LNCaP clone FGC (cell line): ENCODE data around the gene MAGI2.

Experiments used
- DNase-seq: peaks from one replicate; pipeline ENCODE4 v3.0.0-alpha.2; 2011; ENCODE audit warnings: low read depth
- H3K4me3 ChIP-seq: 2 replicates; pipeline ENCODE4 v1.5.1; 2011; ENCODE audit warnings: mild to moderate bottlenecking, low read depth, low read length, control low read depth
- TF ChIP-seq, protein P1 (sequence below): IDR thresholded peaks from 2 replicates; pipeline ENCODE4 v1.5.1; 2012; ENCODE audit warnings: mild to moderate bottlenecking; ENCODE audit not compliant: control insufficient read depth, insufficient read depth; ENCODE audit errors: extremely low read depth

Gene MAGI2

DNA sequence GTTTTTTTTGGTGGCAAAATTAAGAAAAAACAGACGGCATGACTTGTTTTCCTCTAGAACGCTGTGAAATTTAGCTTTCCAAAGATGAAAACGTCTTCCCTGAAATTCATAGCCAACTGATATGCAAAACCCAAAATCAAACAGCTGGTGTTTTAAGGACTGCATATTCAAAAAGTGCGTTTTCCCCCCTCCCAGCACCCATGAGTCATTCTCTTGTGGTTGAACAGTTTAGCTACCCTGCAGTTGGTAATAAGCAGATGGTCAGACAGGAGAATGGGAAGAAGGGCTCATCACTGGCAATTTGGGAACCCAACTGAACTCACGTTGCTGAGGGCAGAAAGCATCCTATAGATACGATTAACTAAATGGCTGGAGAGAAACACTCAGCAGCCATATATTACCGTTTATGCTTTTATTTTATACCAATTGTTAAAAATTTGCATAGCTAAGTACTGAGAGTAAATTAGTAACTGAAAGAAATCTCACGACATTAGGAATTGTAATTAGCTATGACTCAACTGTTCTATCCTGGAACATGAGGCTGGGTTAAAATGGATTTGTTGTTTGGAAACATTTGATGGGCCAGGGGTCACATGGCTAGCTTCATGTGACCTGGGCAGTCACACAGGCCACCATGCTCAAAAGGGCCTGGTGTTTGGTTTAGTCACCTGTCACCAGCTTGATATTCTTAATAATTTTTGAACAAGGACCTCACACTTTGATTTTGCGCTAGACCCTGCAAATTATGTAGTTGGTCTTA, 1311.8 kb downstream of the MAGI2 start:
- H3K4me3 ChIP-seq = no peak overlapping the region
- DNase-seq = no peak
- TF ChIP-seq, protein P1, sequence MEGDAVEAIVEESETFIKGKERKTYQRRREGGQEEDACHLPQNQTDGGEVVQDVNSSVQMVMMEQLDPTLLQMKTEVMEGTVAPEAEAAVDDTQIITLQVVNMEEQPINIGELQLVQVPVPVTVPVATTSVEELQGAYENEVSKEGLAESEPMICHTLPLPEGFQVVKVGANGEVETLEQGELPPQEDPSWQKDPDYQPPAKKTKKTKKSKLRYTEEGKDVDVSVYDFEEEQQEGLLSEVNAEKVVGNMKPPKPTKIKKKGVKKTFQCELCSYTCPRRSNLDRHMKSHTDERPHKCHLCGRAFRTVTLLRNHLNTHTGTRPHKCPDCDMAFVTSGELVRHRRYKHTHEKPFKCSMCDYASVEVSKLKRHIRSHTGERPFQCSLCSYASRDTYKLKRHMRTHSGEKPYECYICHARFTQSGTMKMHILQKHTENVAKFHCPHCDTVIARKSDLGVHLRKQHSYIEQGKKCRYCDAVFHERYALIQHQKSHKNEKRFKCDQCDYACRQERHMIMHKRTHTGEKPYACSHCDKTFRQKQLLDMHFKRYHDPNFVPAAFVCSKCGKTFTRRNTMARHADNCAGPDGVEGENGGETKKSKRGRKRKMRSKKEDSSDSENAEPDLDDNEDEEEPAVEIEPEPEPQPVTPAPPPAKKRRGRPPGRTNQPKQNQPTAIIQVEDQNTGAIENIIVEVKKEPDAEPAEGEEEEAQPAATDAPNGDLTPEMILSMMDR = no peak

DNA sequence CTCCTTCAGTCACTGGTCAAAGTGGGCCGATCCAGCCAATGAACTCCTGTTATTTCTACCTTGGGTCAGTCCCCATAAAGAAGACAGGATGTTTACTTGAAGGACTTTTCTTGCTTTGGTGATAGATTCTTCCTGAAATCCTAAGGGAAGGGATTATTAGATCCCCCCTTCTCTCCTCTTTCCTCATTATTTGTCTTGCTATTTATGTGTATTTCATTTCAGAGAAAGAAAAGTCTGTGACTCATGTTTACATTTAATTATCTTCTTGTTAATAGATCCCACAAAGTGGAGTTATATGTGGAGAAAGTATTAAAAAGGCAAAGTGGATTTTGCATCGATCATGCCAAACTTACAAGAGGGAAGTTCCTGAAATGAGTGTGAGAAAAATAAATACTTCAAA, 1313.4 kb downstream of the MAGI2 start:
- TF ChIP-seq, protein P1 = no peak
- H3K4me3 ChIP-seq = no peak overlapping the region

DNA sequence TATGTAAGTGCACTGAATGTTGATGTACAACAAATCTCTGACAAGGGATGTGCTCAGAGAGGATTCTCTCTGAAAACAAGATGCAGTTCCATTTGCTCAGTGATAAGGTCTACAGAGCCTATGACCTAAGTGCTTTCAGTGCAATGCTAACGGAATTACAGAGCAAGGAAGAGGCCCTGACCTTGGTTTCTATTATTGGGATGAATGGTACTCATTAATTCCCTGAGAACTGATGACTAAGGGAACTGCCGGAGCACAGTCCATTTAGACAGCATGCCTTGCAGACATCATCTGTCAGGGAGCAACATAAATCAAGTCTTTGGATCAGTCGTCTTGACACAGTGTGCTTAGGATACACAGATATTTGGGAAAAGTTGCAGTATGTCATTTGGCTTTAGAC, 1314.1 kb downstream of the MAGI2 start:
- H3K4me3 ChIP-seq = no peak overlapping the region
- TF ChIP-seq, protein P1 = no peak
- no peak for DNase-seq

More for the DNA sequence above, 1313.4 kb downstream of the MAGI2 start:
- DNase-seq = no peak

DNA sequence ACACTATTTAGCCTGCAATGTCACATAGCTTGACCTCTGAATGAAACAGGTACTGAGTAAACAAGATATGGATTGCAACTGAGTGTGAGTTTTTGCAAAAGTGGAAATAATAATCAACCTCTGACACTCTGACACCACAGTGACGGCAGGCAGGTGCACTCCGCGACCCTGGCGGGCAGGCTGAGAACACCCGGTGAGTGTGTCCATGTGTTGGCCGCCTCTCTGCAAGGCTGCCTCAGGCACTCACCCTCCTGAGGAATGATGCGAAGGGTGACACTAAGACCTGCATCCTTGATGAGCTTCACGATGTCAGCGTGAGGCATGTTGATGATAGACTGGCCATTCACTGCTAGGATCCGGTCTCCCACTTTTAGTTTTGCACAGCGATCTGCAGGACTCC, 1318.7 kb downstream of the MAGI2 start:
- TF ChIP-seq, protein P1 = no peak
- DNase-seq = no peak
- no peak overlapping the region for H3K4me3 ChIP-seq

DNA sequence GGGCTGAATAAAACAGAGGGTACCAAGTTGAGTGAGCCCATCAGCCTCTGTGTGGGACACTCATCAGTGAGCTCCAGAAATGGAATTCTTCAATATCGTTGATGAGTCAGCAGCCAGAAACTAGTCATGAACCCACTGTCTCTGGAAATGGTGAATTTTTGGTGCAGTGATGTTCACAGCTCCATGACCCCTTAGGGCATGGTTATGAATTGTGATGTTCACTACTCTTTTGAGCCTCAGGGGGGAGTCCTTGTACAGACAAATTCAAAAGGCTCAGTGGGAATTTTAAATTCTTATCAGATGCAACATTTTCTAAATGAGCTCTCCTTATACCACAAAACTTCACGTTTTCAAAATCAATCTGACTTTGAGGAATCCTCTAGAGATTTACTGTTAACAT, 1319.2 kb downstream of the MAGI2 start:
- DNase-seq = peak; percentile 10
- TF ChIP-seq, protein P1 = peak; percentile 54
- H3K4me3 ChIP-seq = no peak overlapping the region

DNA sequence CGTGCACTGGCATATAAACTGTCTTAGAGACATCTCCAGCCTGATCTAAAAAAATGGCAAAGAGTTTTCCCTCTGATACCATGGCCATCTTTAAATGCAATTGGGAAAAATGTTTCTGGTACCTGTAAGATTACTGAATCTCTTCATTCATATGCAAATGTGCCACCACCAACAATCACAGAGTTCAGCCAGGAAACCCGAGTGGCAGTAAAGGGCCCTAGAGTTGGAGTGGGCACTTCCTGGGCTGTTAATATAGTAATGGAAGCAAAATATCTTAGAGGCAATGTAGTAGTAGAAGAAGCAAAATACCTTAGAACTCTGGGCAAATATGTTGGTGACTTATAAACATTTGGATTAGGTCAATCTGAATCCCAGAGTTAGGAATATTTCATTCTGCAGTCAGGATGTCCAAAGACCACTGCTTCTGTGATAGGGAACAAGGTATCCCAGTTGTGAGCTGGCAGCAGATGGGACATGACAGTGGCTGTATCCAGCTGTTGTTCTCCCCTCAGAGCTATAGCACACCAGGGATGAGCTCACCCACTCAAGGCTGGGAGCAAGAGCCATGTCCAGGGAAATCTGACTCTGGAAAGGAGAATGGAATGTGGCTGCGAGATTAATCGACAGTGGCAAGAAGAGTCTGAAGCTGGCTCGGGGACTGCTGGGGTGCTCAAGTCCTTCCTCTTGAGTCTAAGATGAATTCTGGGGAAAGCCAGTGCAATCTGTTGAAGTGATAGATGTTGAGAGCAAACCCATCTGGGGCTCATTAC, 1322.8 kb downstream of the MAGI2 start:
- no peak overlapping the region for H3K4me3 ChIP-seq
- TF ChIP-seq, protein P1 = no peak
- no peak for DNase-seq

DNA sequence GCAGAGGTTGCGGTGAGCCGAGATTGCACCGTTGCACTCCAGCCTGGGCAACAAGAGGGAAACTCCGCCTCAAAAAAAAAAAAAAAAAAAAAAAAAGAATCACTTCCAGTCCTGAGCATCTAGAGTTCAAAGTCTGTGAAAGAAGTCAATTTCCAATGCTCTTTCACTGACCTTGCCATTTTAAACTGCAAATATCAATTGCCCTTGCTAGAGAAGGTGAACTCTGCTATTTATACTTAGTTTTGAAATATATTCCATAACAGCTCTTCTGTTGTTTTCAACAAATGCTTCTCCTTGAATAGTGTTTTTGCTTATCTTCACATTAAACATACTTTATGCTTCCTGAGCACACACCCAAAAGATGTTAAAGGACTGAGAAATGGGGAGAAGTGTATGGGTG, 1323.6 kb downstream of the MAGI2 start:
- TF ChIP-seq, protein P1 = no peak
- no peak overlapping the region for H3K4me3 ChIP-seq
- no peak for DNase-seq
